ENCODE data around the gene CASP14. TPM values are rescaled to one million over a fixed set of nuclear protein-coding genes. Genes with fewer than 3 reads are reported as not detected.

Gene CASP14
- total RNA-seq, 5 donors from 2014 or later (not counting 1 experiment from before 2014, with no cell fraction given): not detected

- whole genome bisulfite sequencing (ENCODE audit: insufficient coverage): 75% methylated on average over 2 of the region's 4 CpGs
- CTCF ChIA-PET: no interaction called here
- H3K27me3 Mint-ChIP-seq: peaks cover 25 to 29% of the 10 kb centered on the region in 2 donors
Measured at GRCh38 chr19:15037586-15037985, 11.7 kb upstream of the CASP14 start.

DNA sequence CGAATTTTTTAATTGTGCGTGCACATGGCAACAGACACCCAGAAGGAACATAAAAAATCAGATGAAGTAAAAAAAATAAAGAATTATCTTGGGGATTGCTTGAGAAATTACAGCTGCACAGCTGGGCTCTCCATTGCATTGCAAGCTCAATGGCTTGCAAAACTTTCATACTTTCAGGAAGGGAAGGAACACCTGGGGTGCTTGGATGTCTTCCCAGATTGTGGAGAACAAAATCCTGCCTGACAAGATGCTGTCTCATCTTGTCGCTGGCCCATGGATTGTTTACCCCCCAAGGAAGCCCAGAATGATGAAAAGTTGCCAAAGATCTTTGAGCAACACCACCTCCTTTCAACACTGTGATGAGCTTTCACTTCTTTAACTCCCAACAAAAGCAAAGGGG lies 11.0 kb upstream of the CASP14 start:
- DNase-seq: no peak
- no peak overlapping the region for H3K27ac Mint-ChIP-seq
- 40% methylated on average over 1 of the region's 3 CpGs for WGBS (ENCODE audit: insufficient coverage)
- H3K4me1 ChIP-seq (ENCODE audit: control insufficient read depth in 1 of 2, extremely low read depth in 1 of 2, insufficient read depth in 2 of 2, low read length in 2 of 2): no peaks in the 10 kb centered on the region
- H3K36me3 ChIP-seq (ENCODE audit: control insufficient read depth in 2 of 2, extremely low read depth in 1 of 2, insufficient read depth in 1 of 2, low read length in 1 of 2): no peaks in the 10 kb centered on the region
- POLR2A ChIA-PET: no interaction called here
- ATAC-seq (replicated peaks in 1 of 4): no peak
- CTCF ChIA-PET: no interaction called here
- peaks cover 25 to 27% of the 10 kb centered on the region in 2 donors for H3K27me3 Mint-ChIP-seq
- no peaks in the 10 kb centered on the region for H3K9me3 Mint-ChIP-seq
- no peak overlapping the region for H3K27ac ChIP-seq (ENCODE audit: low read length)
- H3K4me3 ChIP-seq (ENCODE audit: control insufficient read depth in 1 of 2, extremely low read depth in 1 of 2, low read length in 1 of 2): no peak overlapping the region
- peaks cover 0 to 27% of the 10 kb centered on the region in 2 experiments for H3K27me3 ChIP-seq (replicated peaks in 1 of 2; ENCODE audit: control insufficient read depth in 2 of 2, extremely low read depth in 1 of 2, insufficient read depth in 2 of 2, low read length in 1 of 2)
- H3K4me1 Mint-ChIP-seq: no peaks in the 10 kb centered on the region
- H3K36me3 Mint-ChIP-seq: no peaks in the 10 kb centered on the region
- H3K4me3 Mint-ChIP-seq: no peak overlapping the region
- H3K9me3 ChIP-seq: no peaks in the 10 kb centered on the region

More at GRCh38 chr19:15037586-15037985, 11.7 kb upstream of the CASP14 start:
- H3K27me3 ChIP-seq (replicated peaks in 1 of 2; ENCODE audit: control insufficient read depth in 2 of 2, extremely low read depth in 1 of 2, insufficient read depth in 2 of 2, low read length in 1 of 2): peaks cover 0 to 28% of the 10 kb centered on the region in 2 experiments
- H3K4me1 Mint-ChIP-seq: no peaks in the 10 kb centered on the region
- H3K4me1 ChIP-seq (ENCODE audit: control insufficient read depth in 1 of 2, extremely low read depth in 1 of 2, insufficient read depth in 2 of 2, low read length in 2 of 2): no peaks in the 10 kb centered on the region
- DNase-seq: no peak
- no peak overlapping the region for H3K27ac Mint-ChIP-seq
- H3K36me3 ChIP-seq (ENCODE audit: control insufficient read depth in 2 of 2, extremely low read depth in 1 of 2, insufficient read depth in 1 of 2, low read length in 1 of 2): no peaks in the 10 kb centered on the region
- H3K9me3 ChIP-seq: no peaks in the 10 kb centered on the region
- H3K4me3 ChIP-seq (ENCODE audit: control insufficient read depth in 1 of 2, extremely low read depth in 1 of 2, low read length in 1 of 2): no peak overlapping the region
- ATAC-seq (replicated peaks in 1 of 4): no peak
- no peak overlapping the region for H3K27ac ChIP-seq (ENCODE audit: low read length)
- no peaks in the 10 kb centered on the region for H3K9me3 Mint-ChIP-seq
- no peak overlapping the region for H3K4me3 Mint-ChIP-seq
- POLR2A ChIA-PET: no interaction called here
- no peaks in the 10 kb centered on the region for H3K36me3 Mint-ChIP-seq

- H3K4me3 ChIP-seq (ENCODE audit: control insufficient read depth in 1 of 2, extremely low read depth in 1 of 2, low read length in 1 of 2): no peak overlapping the region
- no peak for DNase-seq
- Mint-ChIP-seq H3K36me3 (no peaks in the 10 kb centered on the region), H3K9me3 (no peaks in the 10 kb centered on the region), H3K4me1 (no peaks in the 10 kb centered on the region), H3K27me3 (peaks cover 24 to 27% of the 10 kb centered on the region in 2 donors), H3K4me3 (no peak overlapping the region), H3K27ac (no peak overlapping the region)
- 80% methylated on average over 1 of the region's 1 CpG for WGBS (ENCODE audit: insufficient coverage)
- no peak for ATAC-seq (replicated peaks in 1 of 4)
- ChIA-PET CTCF (no interaction called here), POLR2A (no interaction called here)
- no peaks in the 10 kb centered on the region for H3K36me3 ChIP-seq (ENCODE audit: control insufficient read depth in 2 of 2, extremely low read depth in 1 of 2, insufficient read depth in 1 of 2, low read length in 1 of 2)
- no peaks in the 10 kb centered on the region for H3K9me3 ChIP-seq
- peaks cover 0 to 28% of the 10 kb centered on the region in 2 experiments for H3K27me3 ChIP-seq (replicated peaks in 1 of 2; ENCODE audit: control insufficient read depth in 2 of 2, extremely low read depth in 1 of 2, insufficient read depth in 2 of 2, low read length in 1 of 2)
- H3K4me1 ChIP-seq (ENCODE audit: control insufficient read depth in 1 of 2, extremely low read depth in 1 of 2, insufficient read depth in 2 of 2, low read length in 2 of 2): no peaks in the 10 kb centered on the region
- H3K27ac ChIP-seq (ENCODE audit: low read length): no peak overlapping the region
Measured at GRCh38 chr19:15042003-15042402, 7.3 kb upstream of the CASP14 start.

- DNase-seq (no peak), ATAC-seq (replicated peaks in 1 of 4) (no peak)
- WGBS (ENCODE audit: insufficient coverage): no CpG with 5 or more reads among the region's 2 CpGs
- POLR2A ChIA-PET: no interaction called here
- peaks cover 29 to 31% of the 10 kb centered on the region in 2 donors for H3K27me3 Mint-ChIP-seq
- H3K27ac Mint-ChIP-seq: no peak overlapping the region
- H3K4me3 Mint-ChIP-seq: no peak overlapping the region
- CTCF ChIA-PET: no interaction called here
- peaks cover 0 to 30% of the 10 kb centered on the region in 2 experiments for H3K27me3 ChIP-seq (replicated peaks in 1 of 2; ENCODE audit: control insufficient read depth in 2 of 2, extremely low read depth in 1 of 2, insufficient read depth in 2 of 2, low read length in 1 of 2)
- H3K4me1 Mint-ChIP-seq: no peaks in the 10 kb centered on the region
- H3K9me3 ChIP-seq: no peaks in the 10 kb centered on the region
- H3K9me3 Mint-ChIP-seq: no peaks in the 10 kb centered on the region
- no peak overlapping the region for H3K4me3 ChIP-seq (ENCODE audit: control insufficient read depth in 1 of 2, extremely low read depth in 1 of 2, low read length in 1 of 2)
- H3K36me3 ChIP-seq (ENCODE audit: control insufficient read depth in 2 of 2, extremely low read depth in 1 of 2, insufficient read depth in 1 of 2, low read length in 1 of 2): no peaks in the 10 kb centered on the region
- H3K4me1 ChIP-seq (ENCODE audit: control insufficient read depth in 1 of 2, extremely low read depth in 1 of 2, insufficient read depth in 2 of 2, low read length in 2 of 2): no peaks in the 10 kb centered on the region
- no peaks in the 10 kb centered on the region for H3K36me3 Mint-ChIP-seq
- H3K27ac ChIP-seq (ENCODE audit: low read length): no peak overlapping the region
Measured at GRCh38 chr19:15042826-15043225, 6.5 kb upstream of the CASP14 start.

GRCh38 chr19:15045506-15045905 lies 3.8 kb upstream of the CASP14 start:
- Histone ChIP-seq H3K27me3 (replicated peaks in 1 of 2; ENCODE audit: control insufficient read depth in 2 of 2, extremely low read depth in 1 of 2, insufficient read depth in 2 of 2, low read length in 1 of 2) (peaks cover 0 to 45% of the 10 kb centered on the region in 2 experiments), H3K4me1 (ENCODE audit: control insufficient read depth in 1 of 2, extremely low read depth in 1 of 2, insufficient read depth in 2 of 2, low read length in 2 of 2) (no peaks in the 10 kb centered on the region), H3K36me3 (ENCODE audit: control insufficient read depth in 2 of 2, extremely low read depth in 1 of 2, insufficient read depth in 1 of 2, low read length in 1 of 2) (no peaks in the 10 kb centered on the region), H3K27ac (ENCODE audit: low read length) (no peak overlapping the region), H3K4me3 (ENCODE audit: control insufficient read depth in 1 of 2, extremely low read depth in 1 of 2, low read length in 1 of 2) (no peak overlapping the region), H3K9me3 (no peaks in the 10 kb centered on the region)
- no peaks in the 10 kb centered on the region for H3K9me3 Mint-ChIP-seq
- DNase-seq (no peak), ATAC-seq (replicated peaks in 1 of 4) (no peak)
- ChIA-PET CTCF (no interaction called here), POLR2A (no interaction called here)
- H3K27me3 Mint-ChIP-seq: peaks cover 34 to 35% of the 10 kb centered on the region in 2 donors
- no peaks in the 10 kb centered on the region for H3K36me3 Mint-ChIP-seq
- no peak overlapping the region for H3K4me3 Mint-ChIP-seq
- no peak overlapping the region for H3K27ac Mint-ChIP-seq
- WGBS (ENCODE audit: insufficient coverage): no CpG with 5 or more reads among the region's 3 CpGs
- no peaks in the 10 kb centered on the region for H3K4me1 Mint-ChIP-seq

GRCh38 chr19:15047680-15048079 lies 1.6 kb upstream of the CASP14 start:
- H3K36me3 Mint-ChIP-seq: no peaks in the 10 kb centered on the region
- WGBS (ENCODE audit: insufficient coverage): 90% methylated on average over 3 of the region's 11 CpGs
- Histone ChIP-seq H3K27ac (ENCODE audit: low read length) (no peak overlapping the region), H3K4me3 (ENCODE audit: control insufficient read depth in 1 of 2, extremely low read depth in 1 of 2, low read length in 1 of 2) (no peak overlapping the region), H3K36me3 (ENCODE audit: control insufficient read depth in 2 of 2, extremely low read depth in 1 of 2, insufficient read depth in 1 of 2, low read length in 1 of 2) (no peaks in the 10 kb centered on the region), H3K9me3 (no peaks in the 10 kb centered on the region), H3K27me3 (replicated peaks in 1 of 2; ENCODE audit: control insufficient read depth in 2 of 2, extremely low read depth in 1 of 2, insufficient read depth in 2 of 2, low read length in 1 of 2) (peaks cover 0 to 35% of the 10 kb centered on the region in 2 experiments), H3K4me1 (ENCODE audit: control insufficient read depth in 1 of 2, extremely low read depth in 1 of 2, insufficient read depth in 2 of 2, low read length in 2 of 2) (no peaks in the 10 kb centered on the region)
- peaks cover 45 to 48% of the 10 kb centered on the region in 2 donors for H3K27me3 Mint-ChIP-seq
- H3K4me1 Mint-ChIP-seq: no peaks in the 10 kb centered on the region
- no peaks in the 10 kb centered on the region for H3K9me3 Mint-ChIP-seq
- DNase-seq: no peak
- no peak overlapping the region for H3K4me3 Mint-ChIP-seq
- POLR2A ChIA-PET: no interaction called here
- CTCF ChIA-PET: no interaction called here
- no peak for ATAC-seq (replicated peaks in 1 of 4)
- no peak overlapping the region for H3K27ac Mint-ChIP-seq

DNA sequence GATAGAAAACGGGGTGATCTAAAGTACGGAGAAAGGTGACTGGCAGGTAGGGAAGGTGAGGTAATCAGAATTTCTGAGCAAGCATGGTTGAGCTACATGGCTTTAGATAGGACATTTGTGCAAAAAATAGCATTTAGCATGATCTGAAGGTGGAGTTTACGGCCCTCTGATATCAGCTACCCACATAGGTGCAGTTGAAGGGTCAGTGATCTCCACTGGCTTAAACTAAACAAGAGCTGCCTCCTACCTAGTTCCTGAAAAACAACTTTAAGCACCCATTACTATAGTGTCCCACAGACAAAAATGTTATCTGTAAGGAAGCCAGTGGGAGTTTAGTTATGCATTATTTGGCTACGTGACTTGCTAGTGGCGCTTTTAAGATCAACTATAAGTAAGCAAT lies 1.2 kb upstream of the CASP14 start:
- Histone ChIP-seq H3K4me3 (ENCODE audit: control insufficient read depth in 1 of 2, extremely low read depth in 1 of 2, low read length in 1 of 2) (no peak overlapping the region), H3K27ac (ENCODE audit: low read length) (no peak overlapping the region), H3K27me3 (replicated peaks in 1 of 2; ENCODE audit: control insufficient read depth in 2 of 2, extremely low read depth in 1 of 2, insufficient read depth in 2 of 2, low read length in 1 of 2) (peaks cover 0 to 34% of the 10 kb centered on the region in 2 experiments), H3K9me3 (no peaks in the 10 kb centered on the region), H3K36me3 (ENCODE audit: control insufficient read depth in 2 of 2, extremely low read depth in 1 of 2, insufficient read depth in 1 of 2, low read length in 1 of 2) (no peaks in the 10 kb centered on the region), H3K4me1 (ENCODE audit: control insufficient read depth in 1 of 2, extremely low read depth in 1 of 2, insufficient read depth in 2 of 2, low read length in 2 of 2) (no peaks in the 10 kb centered on the region)
- WGBS (ENCODE audit: insufficient coverage): 100% methylated on average over 1 of the region's 5 CpGs
- Mint-ChIP-seq H3K27me3 (peaks cover 45 to 48% of the 10 kb centered on the region in 2 donors), H3K4me3 (no peak overlapping the region), H3K4me1 (no peaks in the 10 kb centered on the region), H3K27ac (no peak overlapping the region), H3K9me3 (no peaks in the 10 kb centered on the region), H3K36me3 (no peaks in the 10 kb centered on the region)
- ATAC-seq (replicated peaks in 1 of 4) (no peak), DNase-seq (no peak)
- POLR2A ChIA-PET: no interaction called here
- CTCF ChIA-PET: no interaction called here

Data from T-cell (primary cell).